OCI-LY7 (cell line): ENCODE results near the gene GRPEL2.

Source experiments
- CTCF ChIP-seq: fragments of 200-600 bp; sonication (generic); conservative IDR thresholded peaks from 2 replicates; pipeline ENCODE4 v1.5.1; 2014; ENCODE audit warnings: mild to moderate bottlenecking, antibody characterized with exemption, low read length, moderate library complexity, mixed read lengths
- EZH2phosphoT487 ChIP-seq: fragments of 200-600 bp; sonication (generic); IDR thresholded peaks from 2 replicates; pipeline ENCODE4 v1.6.1; 2018; ENCODE audit warnings: low read depth, borderline replicate concordance, mild to moderate bottlenecking, mixed run types, antibody characterized with exemption, low read length, moderate library complexity, mixed read lengths

- TF ChIP-seq CTCF (no peak), EZH2phosphoT487 (no peak)
These were observed 20.0 kb upstream of the GRPEL2 start for GRCh38 chr5:149325166-149325735.
